Parathyroid adenoma (tissue), 2 donors: ENCODE results near the gene MRPL49.
"Not testable (repeated sequence)": the region's sequence is repeated elsewhere in the genome, so short reads cannot be mapped to it uniquely, and the experiment has no call there.

Experiments used
- H2AFZ ChIP-seq: fragments of 300-600 bp; sonication (generic); one replicate; pipeline ENCODE4 v1.7.0; 2017; ENCODE audit warnings: antibody characterized with exemption, mild to moderate bottlenecking
- H3K27ac ChIP-seq: fragments of 300-600 bp; sonication (generic); one replicate; pipeline ENCODE4 v1.7.0; 2017
- H3K27me3 ChIP-seq: fragments of 300-600 bp; sonication (generic); one replicate; pipeline ENCODE4 v1.7.0; 2017; ENCODE audit warnings: low read length; ENCODE audit not compliant: control insufficient read depth, insufficient read depth
- H3K36me3 ChIP-seq: fragments of 300-600 bp; sonication (generic); one replicate; pipeline ENCODE4 v1.7.0; 2017; ENCODE audit warnings: low read length; ENCODE audit not compliant: control insufficient read depth, insufficient read depth
- H3K4me1 ChIP-seq: fragments of 300-600 bp; sonication (generic); one replicate; pipeline ENCODE4 v1.7.0; 2017; ENCODE audit warnings: control low read depth
- H3K4me2 ChIP-seq: fragments of 300-600 bp; sonication (generic); one replicate; pipeline ENCODE4 v1.7.0; 2017; ENCODE audit warnings: low read length
- H3K4me3 ChIP-seq: fragments of 300-600 bp; sonication (generic); one replicate; pipeline ENCODE4 v1.7.0; 2017; ENCODE audit warnings: low read depth, low read length
- H3K79me2 ChIP-seq: fragments of 300-600 bp; sonication (generic); one replicate; pipeline ENCODE4 v1.7.0; 2017; ENCODE audit warnings: control low read depth
- H3K9ac ChIP-seq: fragments of 300-600 bp; sonication (generic); one replicate; pipeline ENCODE4 v1.7.0; 2017; ENCODE audit warnings: mild to moderate bottlenecking
- H3K9me3 ChIP-seq: fragments of 300-600 bp; sonication (generic); one replicate; pipeline ENCODE4 v1.7.0; 2017; ENCODE audit warnings: low read length; ENCODE audit not compliant: control insufficient read depth
- CTCF ChIP-seq: fragments of 300-600 bp; sonication (generic); IDR thresholded peaks from one replicate; pipeline ENCODE4 v1.7.0; 2017; ENCODE audit warnings: antibody characterized with exemption, mild to moderate bottlenecking
- donor health status: primary hyperparathyroidism.

Gene MRPL49

GRCh38 chr11:65147352-65148075, 25.4 kb downstream of the MRPL49 start:
- Histone ChIP-seq H3K4me1 (no peaks in the 10 kb centered on the region), H3K4me2 (no peak overlapping the region), H3K79me2 (no peaks in the 10 kb centered on the region), H3K9me3 (no peaks in the 10 kb centered on the region), H3K27me3 (no peaks in the 10 kb centered on the region), H2AFZ (no peak overlapping the region), H3K27ac (no peak overlapping the region), H3K9ac (no peak overlapping the region), H3K36me3 (no peaks in the 10 kb centered on the region), H3K4me3 (no peak overlapping the region)
- TF ChIP-seq CTCF: no peak

- H3K9me3 ChIP-seq: no peaks in the 10 kb centered on the region
- TF ChIP-seq CTCF: no peak
- no peak overlapping the region for H3K4me3 ChIP-seq
- no peaks in the 10 kb centered on the region for H3K79me2 ChIP-seq
- no peak overlapping the region for H3K9ac ChIP-seq
- no peak overlapping the region for H3K4me2 ChIP-seq
- no peaks in the 10 kb centered on the region for H3K4me1 ChIP-seq
- H3K36me3 ChIP-seq: no peaks in the 10 kb centered on the region
- H3K27ac ChIP-seq: no peak overlapping the region
- no peak overlapping the region for H2AFZ ChIP-seq
- H3K27me3 ChIP-seq: no peaks in the 10 kb centered on the region
These were observed 26.5 kb downstream of the MRPL49 start for GRCh38 chr11:65148657-65149056.

GRCh38 chr11:65150131-65150508, 28.0 kb downstream of the MRPL49 start:
- not testable (repeated sequence) for H3K27me3 ChIP-seq, H3K4me1 ChIP-seq, H3K36me3 ChIP-seq, H3K4me2 ChIP-seq, H3K9ac ChIP-seq, H3K79me2 ChIP-seq, H2AFZ ChIP-seq, H3K27ac ChIP-seq, H3K9me3 ChIP-seq, H3K4me3 ChIP-seq

GRCh38 chr11:65150509-65151299, 28.6 kb downstream of the MRPL49 start:
- Histone ChIP-seq H3K27me3 (no peaks in the 10 kb centered on the region), H3K4me3 (no peak overlapping the region), H3K9ac (no peak overlapping the region), H3K4me2 (no peak overlapping the region), H3K36me3 (no peaks in the 10 kb centered on the region), H3K9me3 (no peaks in the 10 kb centered on the region), H3K27ac (peak overlapping the region; percentile 20), H2AFZ (peak overlapping the region; percentile 63), H3K79me2 (no peaks in the 10 kb centered on the region), H3K4me1 (no peaks in the 10 kb centered on the region)
- TF ChIP-seq CTCF: no peak

- H3K79me2 ChIP-seq: no peaks in the 10 kb centered on the region
- H3K27me3 ChIP-seq: no peaks in the 10 kb centered on the region
- H2AFZ ChIP-seq: no peak overlapping the region
- H3K4me3 ChIP-seq: no peak overlapping the region
- no peaks in the 10 kb centered on the region for H3K9me3 ChIP-seq
- no peak for TF ChIP-seq CTCF
- H3K4me2 ChIP-seq: no peak overlapping the region
- H3K9ac ChIP-seq: no peak overlapping the region
- no peaks in the 10 kb centered on the region for H3K36me3 ChIP-seq
- no peak overlapping the region for H3K27ac ChIP-seq
- H3K4me1 ChIP-seq: no peaks in the 10 kb centered on the region
These were observed 29.3 kb downstream of the MRPL49 start for GRCh38 chr11:65151331-65151899.
